HepG2 (cell line): ENCODE data around the gene NBEAL2. TPM values are rescaled to one million over a fixed set of nuclear protein-coding genes. Genes with fewer than 3 reads are reported as not detected.

ENCODE experiments used
- ATAC-seq: fragments of 200-7000 bp; cut with Tn5 transposase; 3 replicates; pipeline ENCODE4 v1.9.1; 2020; ENCODE audit warnings: mild to moderate bottlenecking, moderate library complexity
- BruUV-seq: library from RNA; stranded (reverse); fragments of 400-500 nt; replicated peaks from 2 replicates; lab custom pipeline; 2021; lab: Mats Ljungman, UMichigan
- CTCF ChIA-PET: fragments of 300-600 bp; formaldehyde crosslinking; extraction: SDS; loops from one replicate; lab custom pipeline; 2021; ENCODE audit warnings: low total read pairs, inconsistent platforms, low intra/inter-chr PET ratio; lab: Yijun Ruan, JAX
- POLR2A ChIA-PET: fragments of 350-600 bp; sonication (Branson Sonifier 250); formaldehyde crosslinking; loops from one replicate; lab custom pipeline; 2020; ENCODE audit warnings: antibody characterized with exemption, inconsistent platforms; lab: Yijun Ruan, JAX
- DNase-seq: peaks from one replicate; pipeline ENCODE4 v3.0.0-alpha.2; 2015; ENCODE audit warnings: low spot score
- FAIRE-seq: peaks from 3 replicates; lab custom pipeline; 2011; peaks lifted over from hg19 to GRCh38; lab: Jason Lieb, UNC
- H2AFZ ChIP-seq: one replicate; pipeline ENCODE4 v1.6.1; 2011; ENCODE audit warnings: low read length, inconsistent platforms
- H3K27ac ChIP-seq: fragments of 300-600 bp; 3 replicates; pipeline ENCODE4 v1.8.0; 2011; ENCODE audit warnings: mixed run types, mild to moderate bottlenecking, mixed read lengths, low read length, inconsistent platforms; ENCODE audit not compliant: insufficient read depth; ENCODE audit errors: extremely low read length
- H3K27me3 ChIP-seq, 2 experiments: fragments of 200-600 bp in 1 of 2; 2 replicates in 1 of 2; 3 replicates in 1 of 2; pipeline versions ENCODE4 v1.6.0 to v1.8.0; 2011; ENCODE audit warnings: low read length in 2 of 2, mild to moderate bottlenecking in 2 of 2, moderate library complexity in 2 of 2, inconsistent platforms in 1 of 2; ENCODE audit not compliant: insufficient read depth in 2 of 2, control insufficient read depth in 1 of 2
- H3K36me3 ChIP-seq, 2 experiments: fragments of 200-600 bp in 1 of 2; replicated peaks in 1 of 2; 2 replicates in 1 of 2; 3 replicates in 1 of 2; pipeline versions ENCODE4 v1.5.1 to v1.8.0; 2011; ENCODE audit warnings: low read length in 2 of 2, inconsistent platforms in 1 of 2; ENCODE audit not compliant: insufficient read depth in 2 of 2, control insufficient read depth in 1 of 2
- H3K4me1 ChIP-seq: 2 replicates; pipeline ENCODE4 v1.5.1; 2012; ENCODE audit warnings: low read length, inconsistent platforms; ENCODE audit not compliant: insufficient read depth
- H3K4me2 ChIP-seq: 2 replicates; pipeline ENCODE4 v1.6.0; 2011; ENCODE audit warnings: low read depth, low read length, inconsistent platforms
- H3K4me3 ChIP-seq, 3 experiments: fragments of 200-600 bp in 1 of 3; sonication (generic), shearing (Covaris generic) in 1 of 3; replicated peaks in 1 of 3; 2 replicates each; pipeline ENCODE4 v1.5.1; 2011 to 2016; ENCODE audit warnings: low read length in 3 of 3, inconsistent platforms in 2 of 3, low read depth in 2 of 3, mild to moderate bottlenecking in 2 of 3, control low read depth in 1 of 3, mixed read lengths in 1 of 3; ENCODE audit not compliant: insufficient read depth in 1 of 3
- H3K79me2 ChIP-seq: one replicate; pipeline ENCODE4 v1.6.1; 2011; ENCODE audit warnings: low read length, inconsistent platforms; ENCODE audit not compliant: insufficient read depth
- H3K9ac ChIP-seq: 2 replicates; pipeline ENCODE4 v1.6.0; 2011; ENCODE audit warnings: mild to moderate bottlenecking, low read depth, low read length, inconsistent platforms; ENCODE audit not compliant: insufficient read depth
- H3K9me3 ChIP-seq: 2 replicates; pipeline ENCODE4 v1.5.1; 2012; ENCODE audit warnings: mild to moderate bottlenecking, low read length
- H4K20me1 ChIP-seq: 2 replicates; pipeline ENCODE4 v1.6.0; 2011; ENCODE audit warnings: inconsistent platforms, mild to moderate bottlenecking, low read length, moderate library complexity; ENCODE audit not compliant: insufficient read depth
- CAMTA2 ChIP-seq: sonication (generic); formaldehyde crosslinking; IDR thresholded peaks from 2 replicates; pipeline ENCODE4 v1.4.0; 2020; ENCODE audit warnings: mild to moderate bottlenecking, missing genetic modification reagents, borderline replicate concordance
- CBFB ChIP-seq: sonication (generic); formaldehyde crosslinking; IDR thresholded peaks from 2 replicates; pipeline ENCODE4 v1.4.0; 2020; ENCODE audit warnings: missing genetic modification reagents
- CHD4 ChIP-seq: fragments of 200-600 bp; sonication (generic); IDR thresholded peaks from 2 replicates; pipeline ENCODE4 v1.7.0; 2017; ENCODE audit warnings: mild to moderate bottlenecking, low read length, borderline replicate concordance
- EEA1 ChIP-seq: sonication (generic); formaldehyde crosslinking; IDR thresholded peaks from 2 replicates; pipeline ENCODE4 v1.5.1; 2020; ENCODE audit warnings: mild to moderate bottlenecking, missing genetic modification reagents, borderline replicate concordance
- HHEX ChIP-seq: IDR thresholded peaks from 2 replicates; pipeline ENCODE4 v1.6.1; 2016; ENCODE audit warnings: control low read depth
- KLF13 ChIP-seq: sonication (generic); formaldehyde crosslinking; IDR thresholded peaks from 2 replicates; pipeline ENCODE4 v1.4.0; 2020; ENCODE audit warnings: mild to moderate bottlenecking, missing genetic modification reagents
- KMT2A ChIP-seq: sonication (generic); formaldehyde crosslinking; IDR thresholded peaks from 2 replicates; pipeline ENCODE4 v1.4.0; 2020; ENCODE audit warnings: missing genetic modification reagents
- NFIC ChIP-seq: IDR thresholded peaks from 2 replicates; pipeline ENCODE4 v1.6.1; 2012; ENCODE audit warnings: mild to moderate bottlenecking, low read length, inconsistent platforms
- SOX5 ChIP-seq: IDR thresholded peaks from 2 replicates; pipeline ENCODE4 v1.6.1; 2016; ENCODE audit warnings: borderline replicate concordance
- TAF15 ChIP-seq: fragments of 200-400 bp; formaldehyde crosslinking; IDR thresholded peaks from one replicate; pipeline ENCODE4 v1.6.1; 2018; ENCODE audit warnings: mild to moderate bottlenecking, low read depth, low read length; ENCODE audit not compliant: poor library complexity, severe bottlenecking
- TBL1XR1 ChIP-seq: fragments of 150-350 bp; IDR thresholded peaks from 2 replicates; pipeline ENCODE4 v1.6.1; 2014; ENCODE audit warnings: borderline replicate concordance, low read length; ENCODE audit not compliant: partially characterized antibody
- ZNF790 ChIP-seq: sonication (generic); formaldehyde crosslinking; IDR thresholded peaks from 2 replicates; pipeline ENCODE4 v1.8.0; 2022; ENCODE audit warnings: missing genetic modification reagents, mild to moderate bottlenecking, borderline replicate concordance
- ZNF839 ChIP-seq: sonication (generic); formaldehyde crosslinking; IDR thresholded peaks from 2 replicates; pipeline ENCODE4 v1.4.0; 2020; ENCODE audit warnings: missing genetic modification reagents, mild to moderate bottlenecking, borderline replicate concordance
- WGBS: methylation state at CpG from one replicate; pipeline ENCODE4 v1.1.6; 2017; ENCODE audit warnings: low lambda C conversion rate; 5-methylcytosine and 5-hydroxymethylcytosine counted together
- in situ Hi-C: cut with HindIII; loops from 2 replicates; pipeline ENCODE4 v1.10.0; 2017; ENCODE audit warnings: low pct_unique_long_range_greater_than_20kb; ENCODE audit not compliant: extremely low pct_ligation_motif_present
- intact Hi-C: fragments of 100-400 bp; cut with micrococcal nuclease; formaldehyde crosslinking; loops from one replicate; pipeline ENCODE4 v1.10.0; 2022; ENCODE audit not compliant: unreplicated experiment
- polyA plus RNA-seq, 8 experiments: library from polyadenylated mRNA; depleted of rRNA in 3 of 8; stranded (reverse) in 7 of 8; unstranded in 1 of 8; fragments of >200 nt; fragmentation: Illumina TruSeq in 4 of 8; extraction: Trizol in 4 of 8; gene quantifications; 2 replicates each; pipeline versions ENCODE4 v1.2.1 to v1.2.3, GENCODE V29; 2011 to 2016; ENCODE audit warnings: low read depth in 4 of 8, missing spikeins in 1 of 8, mixed read lengths in 1 of 8; ENCODE audit not compliant: insufficient read depth in 1 of 8
- total RNA-seq, 5 experiments: library from RNA; depleted of rRNA; stranded (reverse); fragments of >200 nt; fragmentation: Illumina TruSeq; extraction: Trizol; gene quantifications; 2 replicates each; pipeline ENCODE4 v1.2.3, GENCODE V29; 2016; ENCODE audit warnings: low read depth in 1 of 5
- TF ChIP-seq, protein P1 (sequence below): sonication (generic); formaldehyde crosslinking; IDR thresholded peaks from 2 replicates; pipeline ENCODE4 v1.8.0; 2022; ENCODE audit warnings: missing genetic modification reagents, mild to moderate bottlenecking, moderate library complexity, borderline replicate concordance
- TF ChIP-seq, protein P2 (sequence below): sonication (generic); formaldehyde crosslinking; conservative IDR thresholded peaks from 2 replicates; pipeline ENCODE4 v1.8.1; 2023; ENCODE audit warnings: missing genetic modification reagents
- TF ChIP-seq, protein P3 (sequence below): sonication (generic); formaldehyde crosslinking; conservative IDR thresholded peaks from 2 replicates; pipeline ENCODE4 v1.4.0; 2020; ENCODE audit warnings: missing genetic modification reagents
- TF ChIP-seq, protein P4 (sequence below): sonication (generic); formaldehyde crosslinking; IDR thresholded peaks from 2 replicates; pipeline ENCODE4 v1.8.1; 2023; ENCODE audit warnings: mild to moderate bottlenecking, missing genetic modification reagents

NBEAL2 gene
- total and polyA plus RNA-seq, 2 of the 13 experiments (the other 11 are each of a cell fraction or from before 2014, with no cell fraction given) = 9.7 to 12.4 TPM

DNA sequence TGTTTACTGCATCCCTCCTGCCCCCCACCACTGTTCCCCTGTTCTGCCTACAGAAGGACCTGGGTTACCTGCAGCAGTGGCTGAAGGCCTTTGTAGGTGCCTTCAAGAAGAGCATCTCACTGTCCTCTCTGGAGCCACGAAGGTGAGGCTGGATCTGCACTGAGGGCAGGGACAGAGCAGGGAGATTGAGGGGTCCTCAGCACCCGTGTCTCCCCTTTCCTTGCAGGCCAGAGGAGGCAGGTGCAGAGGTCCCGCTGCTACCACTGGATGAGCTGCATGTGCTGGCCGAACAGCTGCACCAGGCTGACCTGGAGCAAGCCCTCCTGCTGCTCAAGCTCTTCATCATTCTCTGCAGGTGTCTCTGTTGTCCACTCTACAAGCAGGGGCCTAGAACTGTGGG is 9.2 kb downstream of the NBEAL2 start:
- Histone ChIP-seq H3K9ac (no peak overlapping the region), H3K9me3 (no peaks in the 10 kb centered on the region), H2AFZ (no peak overlapping the region), H3K27me3 (no peaks in the 10 kb centered on the region), H3K4me2 (no peak overlapping the region), H4K20me1 (no peaks in the 10 kb centered on the region), H3K79me2 (no peaks in the 10 kb centered on the region), H3K4me1 (peaks cover 6% of the 10 kb centered on the region; the same call in 1 of the 2 replicates), H3K4me3 (no peak overlapping the region), H3K36me3 (no peaks in the 10 kb centered on the region), H3K27ac (no peak overlapping the region)
- BruUV-seq = no TSS peak
- FAIRE-seq (no peak), DNase-seq (no peak), ATAC-seq (no peak)
- TF ChIP-seq ZNF839 (CRISPR knock-in tag) (no peak), TBL1XR1 (no peak), NFIC (no peak), KLF13 (CRISPR knock-in tag) (no peak), KMT2A (CRISPR knock-in tag) (no peak), CBFB (CRISPR knock-in tag) (no peak), SOX5 (no peak), HHEX (CRISPR knock-in tag) (no peak), TAF15 (no peak), EEA1 (CRISPR knock-in tag) (no peak), CAMTA2 (CRISPR knock-in tag) (no peak), CHD4 (no peak), ZNF790 (no peak)
- TF ChIP-seq, protein P1, sequence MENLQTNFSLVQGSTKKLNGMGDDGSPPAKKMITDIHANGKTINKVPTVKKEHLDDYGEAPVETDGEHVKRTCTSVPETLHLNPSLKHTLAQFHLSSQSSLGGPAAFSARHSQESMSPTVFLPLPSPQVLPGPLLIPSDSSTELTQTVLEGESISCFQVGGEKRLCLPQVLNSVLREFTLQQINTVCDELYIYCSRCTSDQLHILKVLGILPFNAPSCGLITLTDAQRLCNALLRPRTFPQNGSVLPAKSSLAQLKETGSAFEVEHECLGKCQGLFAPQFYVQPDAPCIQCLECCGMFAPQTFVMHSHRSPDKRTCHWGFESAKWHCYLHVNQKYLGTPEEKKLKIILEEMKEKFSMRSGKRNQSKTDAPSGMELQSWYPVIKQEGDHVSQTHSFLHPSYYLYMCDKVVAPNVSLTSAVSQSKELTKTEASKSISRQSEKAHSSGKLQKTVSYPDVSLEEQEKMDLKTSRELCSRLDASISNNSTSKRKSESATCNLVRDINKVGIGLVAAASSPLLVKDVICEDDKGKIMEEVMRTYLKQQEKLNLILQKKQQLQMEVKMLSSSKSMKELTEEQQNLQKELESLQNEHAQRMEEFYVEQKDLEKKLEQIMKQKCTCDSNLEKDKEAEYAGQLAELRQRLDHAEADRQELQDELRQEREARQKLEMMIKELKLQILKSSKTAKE (CRISPR knock-in tag) = no peak
- TF ChIP-seq, protein P2, sequence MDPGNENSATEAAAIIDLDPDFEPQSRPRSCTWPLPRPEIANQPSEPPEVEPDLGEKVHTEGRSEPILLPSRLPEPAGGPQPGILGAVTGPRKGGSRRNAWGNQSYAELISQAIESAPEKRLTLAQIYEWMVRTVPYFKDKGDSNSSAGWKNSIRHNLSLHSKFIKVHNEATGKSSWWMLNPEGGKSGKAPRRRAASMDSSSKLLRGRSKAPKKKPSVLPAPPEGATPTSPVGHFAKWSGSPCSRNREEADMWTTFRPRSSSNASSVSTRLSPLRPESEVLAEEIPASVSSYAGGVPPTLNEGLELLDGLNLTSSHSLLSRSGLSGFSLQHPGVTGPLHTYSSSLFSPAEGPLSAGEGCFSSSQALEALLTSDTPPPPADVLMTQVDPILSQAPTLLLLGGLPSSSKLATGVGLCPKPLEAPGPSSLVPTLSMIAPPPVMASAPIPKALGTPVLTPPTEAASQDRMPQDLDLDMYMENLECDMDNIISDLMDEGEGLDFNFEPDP = no peak
- TF ChIP-seq, protein P3, sequence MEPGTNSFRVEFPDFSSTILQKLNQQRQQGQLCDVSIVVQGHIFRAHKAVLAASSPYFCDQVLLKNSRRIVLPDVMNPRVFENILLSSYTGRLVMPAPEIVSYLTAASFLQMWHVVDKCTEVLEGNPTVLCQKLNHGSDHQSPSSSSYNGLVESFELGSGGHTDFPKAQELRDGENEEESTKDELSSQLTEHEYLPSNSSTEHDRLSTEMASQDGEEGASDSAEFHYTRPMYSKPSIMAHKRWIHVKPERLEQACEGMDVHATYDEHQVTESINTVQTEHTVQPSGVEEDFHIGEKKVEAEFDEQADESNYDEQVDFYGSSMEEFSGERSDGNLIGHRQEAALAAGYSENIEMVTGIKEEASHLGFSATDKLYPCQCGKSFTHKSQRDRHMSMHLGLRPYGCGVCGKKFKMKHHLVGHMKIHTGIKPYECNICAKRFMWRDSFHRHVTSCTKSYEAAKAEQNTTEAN (CRISPR knock-in tag) = no peak
- TF ChIP-seq, protein P4, sequence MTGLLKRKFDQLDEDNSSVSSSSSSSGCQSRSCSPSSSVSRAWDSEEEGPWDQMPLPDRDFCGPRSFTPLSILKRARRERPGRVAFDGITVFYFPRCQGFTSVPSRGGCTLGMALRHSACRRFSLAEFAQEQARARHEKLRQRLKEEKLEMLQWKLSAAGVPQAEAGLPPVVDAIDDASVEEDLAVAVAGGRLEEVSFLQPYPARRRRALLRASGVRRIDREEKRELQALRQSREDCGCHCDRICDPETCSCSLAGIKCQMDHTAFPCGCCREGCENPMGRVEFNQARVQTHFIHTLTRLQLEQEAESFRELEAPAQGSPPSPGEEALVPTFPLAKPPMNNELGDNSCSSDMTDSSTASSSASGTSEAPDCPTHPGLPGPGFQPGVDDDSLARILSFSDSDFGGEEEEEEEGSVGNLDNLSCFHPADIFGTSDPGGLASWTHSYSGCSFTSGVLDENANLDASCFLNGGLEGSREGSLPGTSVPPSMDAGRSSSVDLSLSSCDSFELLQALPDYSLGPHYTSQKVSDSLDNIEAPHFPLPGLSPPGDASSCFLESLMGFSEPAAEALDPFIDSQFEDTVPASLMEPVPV (CRISPR knock-in tag) = no peak
- intact Hi-C loops (no loop called here), in situ Hi-C loops (no loop called here)
- POLR2A ChIA-PET = no interaction called here
- CTCF ChIA-PET = no interaction called here
- 87% methylated on average over 3 of the region's 4 CpGs for WGBS
